Calu3 (cell line): ENCODE data around the gene MYO19. TPM values are rescaled to one million over a fixed set of nuclear protein-coding genes. Genes with fewer than 3 reads are reported as not detected.

Experiments
- BruUV-seq: library from RNA; stranded (reverse); fragments of 400-500 nt; replicated peaks from 2 replicates; lab custom pipeline; 2021; lab: Mats Ljungman, UMichigan
- CTCF ChIA-PET: fragments of 300-600 bp; sonication (Branson Sonifier 250); formaldehyde crosslinking; loops from one replicate; lab custom pipeline; 2022; ENCODE audit warnings: antibody characterized with exemption; lab: Charles Lee
- DNase-seq: peaks from one replicate; pipeline ENCODE4 v3.0.0; 2022
- H3K27ac Mint-ChIP-seq: one replicate; pipeline ENCODE4 v1.8.0; 2022; ENCODE audit warnings: mixed read lengths; ENCODE audit not compliant: unreplicated experiment
- H3K27me3 Mint-ChIP-seq: one replicate; pipeline ENCODE4 v1.8.0; 2022; ENCODE audit warnings: mixed read lengths; ENCODE audit not compliant: unreplicated experiment
- H3K36me3 Mint-ChIP-seq: one replicate; pipeline ENCODE4 v1.8.0; 2022; ENCODE audit warnings: mild to moderate bottlenecking, moderate library complexity, mixed read lengths; ENCODE audit not compliant: insufficient read depth, unreplicated experiment
- H3K4me1 Mint-ChIP-seq: one replicate; pipeline ENCODE4 v1.8.0; 2022; ENCODE audit warnings: mild to moderate bottlenecking, low read depth, mixed read lengths; ENCODE audit not compliant: unreplicated experiment
- H3K4me3 Mint-ChIP-seq: one replicate; pipeline ENCODE4 v1.8.0; 2022; ENCODE audit warnings: mild to moderate bottlenecking, low read depth, moderate library complexity, mixed read lengths; ENCODE audit not compliant: unreplicated experiment
- H3K9me3 Mint-ChIP-seq: one replicate; pipeline ENCODE4 v1.8.0; 2022; ENCODE audit warnings: low read depth, mixed read lengths; ENCODE audit not compliant: unreplicated experiment
- intact Hi-C: fragments of 100-400 bp; cut with micrococcal nuclease; formaldehyde crosslinking; loops from one replicate; pipeline ENCODE4 v1.10.0; 2022; ENCODE audit not compliant: unreplicated experiment
- total RNA-seq: library from RNA; stranded (reverse); gene quantifications from 2 replicates; pipeline ENCODE4 v1.2.3, GENCODE V29; 2022
- TF ChIP-seq, protein P1 (sequence below): fragments of 200-600 bp; IDR thresholded peaks from one replicate; pipeline ENCODE4 v1.8.0; 2022; ENCODE audit warnings: antibody characterized with exemption; ENCODE audit not compliant: unreplicated experiment

MYO19 gene
- total RNA-seq, 1 experiment from 2014 or later: 156 TPM

DNA sequence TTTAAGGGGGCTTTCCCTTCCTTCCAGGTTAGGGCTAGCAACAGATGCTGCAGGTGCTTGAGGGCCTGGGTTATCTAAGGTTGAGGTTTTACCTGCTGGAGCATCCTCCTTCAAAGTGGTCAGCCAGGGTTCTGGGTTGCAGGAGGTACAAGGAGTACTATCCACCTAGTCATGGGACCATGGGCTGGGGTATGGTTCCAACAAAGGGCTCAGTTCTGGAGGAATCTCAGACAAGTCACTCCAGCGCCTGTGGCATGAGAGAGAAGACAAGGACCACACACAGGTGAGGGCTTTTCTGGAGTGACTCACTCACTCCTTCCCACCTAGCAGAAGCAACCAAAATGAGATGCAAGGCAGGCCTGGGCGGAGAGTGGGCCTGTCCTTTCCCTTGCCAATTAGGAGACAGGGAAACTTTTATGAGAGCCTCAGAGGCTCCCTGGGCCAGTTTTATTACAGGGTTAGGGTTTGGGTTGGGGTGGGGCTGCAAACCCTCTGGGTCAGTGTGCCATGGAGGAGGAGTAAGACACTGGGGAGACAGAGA, 2.2 kb downstream of the MYO19 start:
- no peak for DNase-seq
- Mint-ChIP-seq H3K4me3 (peak overlapping the region; percentile 2), H3K36me3 (peaks cover 90% of the 10 kb centered on the region), H3K27me3 (no peaks in the 10 kb centered on the region), H3K9me3 (no peaks in the 10 kb centered on the region), H3K4me1 (peaks cover 23% of the 10 kb centered on the region), H3K27ac (peak overlapping the region; percentile 55)
- TF ChIP-seq, protein P1, sequence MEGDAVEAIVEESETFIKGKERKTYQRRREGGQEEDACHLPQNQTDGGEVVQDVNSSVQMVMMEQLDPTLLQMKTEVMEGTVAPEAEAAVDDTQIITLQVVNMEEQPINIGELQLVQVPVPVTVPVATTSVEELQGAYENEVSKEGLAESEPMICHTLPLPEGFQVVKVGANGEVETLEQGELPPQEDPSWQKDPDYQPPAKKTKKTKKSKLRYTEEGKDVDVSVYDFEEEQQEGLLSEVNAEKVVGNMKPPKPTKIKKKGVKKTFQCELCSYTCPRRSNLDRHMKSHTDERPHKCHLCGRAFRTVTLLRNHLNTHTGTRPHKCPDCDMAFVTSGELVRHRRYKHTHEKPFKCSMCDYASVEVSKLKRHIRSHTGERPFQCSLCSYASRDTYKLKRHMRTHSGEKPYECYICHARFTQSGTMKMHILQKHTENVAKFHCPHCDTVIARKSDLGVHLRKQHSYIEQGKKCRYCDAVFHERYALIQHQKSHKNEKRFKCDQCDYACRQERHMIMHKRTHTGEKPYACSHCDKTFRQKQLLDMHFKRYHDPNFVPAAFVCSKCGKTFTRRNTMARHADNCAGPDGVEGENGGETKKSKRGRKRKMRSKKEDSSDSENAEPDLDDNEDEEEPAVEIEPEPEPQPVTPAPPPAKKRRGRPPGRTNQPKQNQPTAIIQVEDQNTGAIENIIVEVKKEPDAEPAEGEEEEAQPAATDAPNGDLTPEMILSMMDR: no peak
- CTCF ChIA-PET: interaction anchor here (0.7 kb wide), 1 partner anchor 13 kb away, joined by 6 read pairs; the partner anchor contains the start of gene GGNBP2
- intact Hi-C loops: no loop called here
- BruUV-seq: no TSS peak

DNA sequence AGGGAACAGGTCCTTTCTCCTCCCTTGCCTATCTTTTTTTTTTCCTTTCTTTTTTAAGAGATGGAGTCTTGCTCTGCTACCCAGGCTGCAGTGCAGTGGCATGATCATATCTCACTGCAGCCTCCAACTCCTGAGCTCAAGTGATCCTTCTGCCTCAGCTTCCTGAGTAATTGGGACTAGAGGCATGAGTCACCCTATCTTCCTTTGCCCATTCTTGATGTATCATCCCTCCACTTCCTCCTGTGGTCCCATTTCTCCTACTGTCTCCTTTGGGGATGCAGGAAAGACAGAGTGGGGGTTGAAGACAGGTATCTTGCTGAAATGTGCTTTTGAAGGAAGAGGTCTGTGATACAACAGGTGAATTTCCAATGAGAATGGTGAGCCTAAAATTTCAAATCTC, 5.5 kb downstream of the MYO19 start:
- Mint-ChIP-seq H3K36me3 (peaks cover 88% of the 10 kb centered on the region), H3K27ac (no peak overlapping the region), H3K27me3 (no peaks in the 10 kb centered on the region), H3K4me3 (no peak overlapping the region), H3K4me1 (peaks cover 35% of the 10 kb centered on the region), H3K9me3 (no peaks in the 10 kb centered on the region)
- TF ChIP-seq, protein P1: no peak
- intact Hi-C loops: no loop called here
- no TSS peak for BruUV-seq
- CTCF ChIA-PET: interaction anchor here (0.6 to 1.0 kb wide), 2 partner anchors 63 to 793 kb away, joined by 3 read pairs; no protein-coding TSS in a partner anchor
- no peak for DNase-seq

DNA sequence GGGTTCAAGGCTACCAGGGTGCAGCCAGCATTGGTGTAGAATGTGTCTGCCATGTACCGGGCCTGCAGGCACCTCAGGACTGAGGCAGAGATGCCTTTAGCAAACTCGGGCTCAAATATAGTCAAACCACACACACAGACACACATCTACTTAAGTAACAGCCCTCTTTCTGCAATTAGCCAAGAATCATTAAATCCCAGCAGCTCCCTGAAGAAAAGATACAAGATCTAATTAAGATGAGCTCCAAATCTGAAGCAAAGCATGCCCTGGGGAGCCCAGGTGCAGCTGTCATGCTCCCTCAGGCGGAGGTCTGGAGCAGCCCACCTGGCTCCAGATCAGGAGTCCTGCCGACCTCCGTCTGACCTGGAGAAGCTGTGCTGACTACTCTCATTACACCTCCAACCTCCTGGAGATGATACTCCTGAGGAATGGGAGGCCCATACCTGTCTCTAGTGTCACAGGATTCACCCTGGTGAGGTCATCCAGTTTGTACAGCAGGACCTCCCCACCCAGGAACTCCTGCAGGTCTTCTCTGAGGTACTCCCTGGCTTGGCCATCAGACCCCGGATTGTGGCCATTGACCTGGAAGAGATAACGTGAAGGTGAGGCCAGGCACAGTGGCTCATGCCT, 6.9 kb downstream of the MYO19 start:
- no peak for DNase-seq
- no TSS peak for BruUV-seq
- Mint-ChIP-seq H3K27me3 (no peaks in the 10 kb centered on the region), H3K36me3 (peaks cover 82% of the 10 kb centered on the region), H3K27ac (peak overlapping the region; percentile 13), H3K4me3 (no peak overlapping the region), H3K4me1 (peaks cover 22% of the 10 kb centered on the region), H3K9me3 (no peaks in the 10 kb centered on the region)
- TF ChIP-seq, protein P1: no peak
- CTCF ChIA-PET: interaction anchor here (0.6 to 1.2 kb wide), 3 partner anchors 18 to 642 kb away, joined by 3 to 7 read pairs (median 3); no protein-coding TSS in a partner anchor
- intact Hi-C loops: no loop called here

DNA sequence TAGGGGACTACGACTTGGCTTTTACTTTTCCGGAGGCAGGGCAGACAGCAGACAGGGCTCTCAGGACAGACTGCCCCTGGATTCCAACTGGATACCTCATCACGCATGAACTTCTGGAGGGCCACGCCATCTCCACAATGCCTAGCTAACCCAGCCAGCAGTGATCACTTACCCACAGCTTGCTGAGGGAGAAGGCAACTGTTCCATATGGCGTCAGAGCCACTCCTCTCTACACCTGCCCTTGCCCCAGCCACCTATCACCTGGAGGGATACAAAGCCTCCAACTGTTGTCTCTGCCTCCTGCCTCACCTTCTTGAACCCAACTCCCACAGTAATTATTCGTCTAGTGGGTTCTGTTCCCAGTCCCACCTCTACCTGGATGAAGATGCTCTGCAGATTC, 8.8 kb downstream of the MYO19 start:
- H3K27ac Mint-ChIP-seq: no peak overlapping the region
- intact Hi-C loops: no loop called here
- no peak overlapping the region for H3K4me3 Mint-ChIP-seq
- BruUV-seq: no TSS peak
- TF ChIP-seq, protein P1: no peak
- peaks cover 15% of the 10 kb centered on the region for H3K4me1 Mint-ChIP-seq
- CTCF ChIA-PET: no interaction called here
- H3K27me3 Mint-ChIP-seq: no peaks in the 10 kb centered on the region
- no peaks in the 10 kb centered on the region for H3K9me3 Mint-ChIP-seq
- H3K36me3 Mint-ChIP-seq: peaks cover 87% of the 10 kb centered on the region
- DNase-seq: no peak
